ENCODE results near the gene ADAM19. TPM values are rescaled to one million over a fixed set of nuclear protein-coding genes. Genes with fewer than 3 reads are reported as not detected.

ADAM19 gene
- total RNA-seq, 2 experiments from 2014 or later, result 52.5 to 55.0 TPM

- CTCF ChIA-PET, result no interaction called here
- POLR2A ChIA-PET, result interaction anchor here (0.6 kb wide), 1 partner anchor 82 kb away, joined by 3 read pairs; no protein-coding TSS in a partner anchor
Observed at GRCh38 chr5:157533011-157533481, 42.5 kb downstream of the ADAM19 start.

DNA sequence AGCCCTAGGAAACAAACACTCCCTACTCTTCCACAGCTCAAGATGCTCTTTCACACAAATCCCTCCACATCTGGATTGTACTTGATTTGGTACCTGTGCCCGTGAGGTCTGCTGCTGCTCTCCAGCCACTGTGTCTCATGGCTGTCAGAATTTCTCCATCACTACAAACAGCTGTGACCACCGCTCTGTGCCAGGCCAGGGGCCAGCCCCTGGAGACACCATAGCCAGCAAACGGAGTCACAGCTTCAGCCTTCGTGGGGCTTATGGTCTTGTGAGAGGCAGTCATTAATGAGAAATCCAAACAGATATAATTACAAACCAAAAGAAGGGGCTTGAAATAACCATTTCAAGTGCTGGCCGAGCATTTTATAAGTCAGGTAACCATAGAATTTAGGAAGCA, 43.6 kb downstream of the ADAM19 start:
- POLR2A ChIA-PET, result no interaction called here

DNA sequence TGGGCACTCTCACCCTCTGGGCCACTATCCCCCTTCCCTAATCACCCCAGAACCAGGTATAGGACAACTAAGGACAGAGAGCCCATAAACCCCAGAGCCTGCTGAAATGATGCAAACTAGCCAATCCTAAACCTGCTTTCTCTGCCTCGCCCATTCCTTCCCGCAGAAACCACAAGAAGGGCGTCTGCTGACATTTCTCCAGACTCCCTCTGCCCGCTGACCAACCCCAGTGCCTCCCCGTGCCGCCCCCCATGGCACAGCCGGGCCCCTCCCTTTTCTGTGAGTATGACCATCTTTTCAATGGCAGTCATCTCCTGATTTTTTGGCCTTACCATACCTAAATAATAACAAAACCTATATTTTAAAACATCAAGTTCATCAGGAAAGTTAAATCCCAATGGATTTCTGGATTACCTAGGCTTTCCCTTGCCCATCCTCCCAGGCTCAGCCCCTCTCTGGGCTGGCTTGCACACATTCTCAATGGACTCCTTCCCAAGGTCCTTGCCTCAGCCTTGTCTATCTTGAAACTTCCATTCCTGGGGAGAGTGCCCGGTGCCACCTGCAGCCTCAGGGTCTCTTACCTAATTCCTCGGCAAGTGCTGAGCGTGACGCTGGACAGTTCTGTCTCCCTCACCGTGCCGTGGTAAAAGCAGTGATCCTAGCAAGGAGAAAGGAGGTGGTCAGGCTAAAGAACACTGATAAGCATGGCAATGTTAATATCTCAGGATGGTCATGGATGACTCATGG, 45.2 kb downstream of the ADAM19 start:
- ChIA-PET CTCF (no interaction called here), POLR2A (no interaction called here)

More for the DNA sequence above, 43.6 kb downstream of the ADAM19 start:
- CTCF ChIA-PET, result no interaction called here

- POLR2A ChIA-PET, result no interaction called here
- CTCF ChIA-PET, result no interaction called here
Observed at GRCh38 chr5:157529002-157529401, 46.6 kb downstream of the ADAM19 start.

DNA sequence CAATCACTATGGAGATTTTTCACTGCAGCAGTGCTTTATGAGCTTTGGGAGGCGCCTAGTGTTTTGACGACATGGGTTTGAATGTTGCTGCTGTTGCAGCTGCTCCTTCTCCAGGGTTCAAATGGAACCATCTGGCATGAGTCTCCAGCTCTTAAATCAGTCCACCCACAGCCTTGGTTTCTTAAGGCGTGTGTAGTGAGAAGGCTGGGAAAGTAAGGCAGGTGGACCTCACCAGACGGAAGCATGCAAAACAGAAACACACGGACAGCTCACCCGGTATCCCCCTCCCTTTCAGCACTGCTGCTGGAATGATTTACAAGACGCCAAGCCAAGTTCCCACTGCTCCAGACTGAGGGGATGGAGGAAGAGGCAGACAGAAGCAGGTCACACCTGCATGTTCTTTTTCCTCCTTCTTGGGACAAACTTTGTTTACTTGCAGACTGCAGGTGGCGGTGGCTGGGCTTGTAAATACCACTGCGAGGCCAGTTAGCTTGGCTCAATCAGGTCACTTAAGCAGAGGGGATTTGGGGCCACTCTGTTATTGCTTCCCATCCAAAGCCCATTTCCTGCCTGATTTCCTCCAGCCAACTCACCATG, 47.4 kb downstream of the ADAM19 start:
- ChIA-PET CTCF (no interaction called here), POLR2A (no interaction called here)

- POLR2A ChIA-PET, result no interaction called here
- CTCF ChIA-PET, result no interaction called here
Observed at GRCh38 chr5:157524887-157525286, 50.7 kb downstream of the ADAM19 start.

DNA sequence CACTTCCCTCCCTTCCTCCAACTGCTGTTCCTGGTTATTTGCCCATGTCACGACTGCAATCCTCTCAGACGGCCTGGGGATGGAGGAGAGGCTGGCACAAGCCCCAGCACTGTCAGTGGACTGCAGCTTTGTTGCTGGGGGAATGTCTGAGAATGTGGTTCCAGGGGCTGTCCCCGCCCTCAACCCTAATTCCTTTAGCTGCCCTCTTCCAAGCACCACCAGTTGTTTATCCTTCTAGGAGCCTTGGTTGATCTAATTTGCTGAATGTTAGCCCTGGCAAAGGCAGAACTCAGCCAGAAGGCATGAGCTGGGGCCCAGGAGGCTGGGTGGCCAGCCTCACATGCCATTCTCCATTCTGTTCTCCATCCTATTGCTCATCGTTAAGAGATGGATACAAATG, 51.6 kb downstream of the ADAM19 start:
- POLR2A ChIA-PET, result no interaction called here
- CTCF ChIA-PET, result no interaction called here

DNA sequence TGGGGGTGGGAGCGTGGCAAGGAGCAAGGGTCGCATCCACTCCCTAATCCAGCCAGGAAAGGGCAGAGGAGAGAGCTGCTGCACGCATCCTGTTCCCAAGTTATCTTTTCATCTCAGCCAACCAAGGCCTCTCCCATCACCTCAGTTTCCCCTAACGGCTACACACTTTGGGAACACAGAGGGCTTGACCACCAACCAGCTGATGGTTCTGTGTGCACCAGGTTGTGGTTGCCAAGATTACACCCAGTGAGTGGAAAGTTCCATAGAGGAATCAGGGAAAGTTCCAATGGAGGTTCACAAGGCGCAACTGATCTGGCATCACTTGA, 53.9 kb downstream of the ADAM19 start:
- CTCF ChIA-PET, result no interaction called here
- POLR2A ChIA-PET, result no interaction called here

GRCh38 chr5:157520911-157521703, 54.5 kb downstream of the ADAM19 start:
- ChIA-PET POLR2A (no interaction called here), CTCF (no interaction called here)

GRCh38 chr5:157519579-157520253, 55.9 kb downstream of the ADAM19 start:
- POLR2A ChIA-PET, result no interaction called here
- CTCF ChIA-PET, result no interaction called here

GRCh38 chr5:157518963-157519362, 56.6 kb downstream of the ADAM19 start:
- ChIA-PET CTCF (no interaction called here), POLR2A (no interaction called here)

GRCh38 chr5:157516626-157517325, 58.8 kb downstream of the ADAM19 start:
- POLR2A ChIA-PET, result interaction anchor here (0.7 kb wide), 1 partner anchor 58 kb away, joined by 4 read pairs; no protein-coding TSS in a partner anchor

DNA sequence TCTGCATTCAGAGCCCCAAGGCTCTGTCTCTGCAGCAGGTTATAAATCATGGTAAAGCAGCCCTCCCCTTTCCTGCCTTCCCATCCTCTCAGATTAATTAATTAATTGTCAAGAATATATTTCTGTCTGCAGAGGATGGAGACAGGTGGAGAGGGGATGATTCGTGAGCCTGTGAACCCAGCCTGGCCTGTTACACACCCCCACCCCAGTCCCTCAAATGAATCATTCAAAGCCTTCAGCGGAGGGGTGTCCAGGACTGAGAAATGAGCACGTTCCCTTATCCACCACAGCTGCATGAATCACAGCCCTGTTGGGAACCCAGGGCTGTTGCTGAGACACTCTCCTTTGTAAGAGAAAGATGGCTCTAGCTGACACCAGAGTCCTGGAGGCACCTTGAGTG, 59.6 kb downstream of the ADAM19 start:
- CTCF ChIA-PET, result no interaction called here
- POLR2A ChIA-PET, result no interaction called here

More at GRCh38 chr5:157516626-157517325, 58.8 kb downstream of the ADAM19 start:
- CTCF ChIA-PET, result no interaction called here

DNA sequence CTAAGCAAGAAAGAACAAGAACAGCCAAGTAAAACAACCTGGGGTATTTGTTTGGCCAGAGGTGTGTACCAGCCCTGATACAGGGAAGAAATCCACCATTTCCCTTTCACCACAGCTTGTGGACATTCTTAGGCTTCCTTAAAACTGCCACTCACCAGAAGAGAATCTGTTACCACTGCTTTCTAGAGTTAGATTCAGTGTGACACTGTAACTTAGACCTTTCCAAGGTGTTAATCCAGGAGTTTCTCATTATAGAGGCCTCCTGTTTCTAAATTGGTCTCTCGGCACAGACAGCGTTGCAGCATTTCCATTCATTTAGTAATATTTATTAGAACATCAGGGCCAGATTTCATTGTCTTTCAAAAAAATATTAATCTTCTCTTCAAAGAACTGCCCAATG, 60.6 kb downstream of the ADAM19 start:
- CTCF ChIA-PET, result no interaction called here

DNA sequence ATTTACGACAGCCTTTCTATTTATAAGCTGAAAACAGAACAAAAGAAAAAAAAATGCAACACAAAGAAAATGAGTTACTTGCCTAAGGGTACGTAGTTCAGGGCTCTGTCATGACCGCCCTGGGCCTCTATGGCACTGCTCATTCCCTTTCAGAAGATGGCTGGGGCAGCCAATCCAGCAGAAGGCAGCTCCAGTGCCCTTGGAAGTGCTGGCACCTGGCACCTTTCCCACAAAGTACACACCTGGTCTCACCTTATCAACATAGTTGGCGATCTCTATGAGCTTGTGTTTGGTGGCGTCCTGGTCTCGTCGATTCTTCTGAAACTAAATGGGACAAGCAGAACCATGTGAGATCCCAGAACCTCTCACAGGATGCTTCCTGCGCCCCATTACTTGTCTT, 62.4 kb downstream of the ADAM19 start:
- POLR2A ChIA-PET, result no interaction called here

More for the DNA sequence above, 60.6 kb downstream of the ADAM19 start:
- POLR2A ChIA-PET, result no interaction called here

GRCh38 chr5:157511651-157512644, 63.6 kb downstream of the ADAM19 start:
- POLR2A ChIA-PET, result no interaction called here

More for the DNA sequence above, 62.4 kb downstream of the ADAM19 start:
- CTCF ChIA-PET, result no interaction called here

GRCh38 chr5:157510682-157511081, 64.9 kb downstream of the ADAM19 start:
- CTCF ChIA-PET, result no interaction called here

More at GRCh38 chr5:157511651-157512644, 63.6 kb downstream of the ADAM19 start:
- CTCF ChIA-PET, result no interaction called here

GRCh38 chr5:157509587-157509986, 66.0 kb downstream of the ADAM19 start:
- ChIA-PET CTCF (interaction anchor here (1.8 kb wide), 1 partner anchor 234 kb away, joined by 6 read pairs; the partner anchor contains the start of gene LSM11), POLR2A (interaction anchor here (0.8 kb wide), 1 partner anchor 30 kb away, joined by 4 read pairs; no protein-coding TSS in a partner anchor)

More at GRCh38 chr5:157510682-157511081, 64.9 kb downstream of the ADAM19 start:
- POLR2A ChIA-PET, result no interaction called here
